Measurements from ENCODE around the gene MAP3K7CL.

GRCh38 chr21:29133241-29133640 is 2.8 kb downstream of the MAP3K7CL start:
- TF ChIP-seq CTCF (IDR thresholded peaks at IDR 0.05) (no peak), POLR2A (IDR thresholded peaks at IDR 0.05) (no peak)
